GM12865 (cell line): Measurements from ENCODE around the gene KRTAP5-1.

Source experiments
- DNase-seq: peaks from one replicate; pipeline ENCODE4 v3.0.0; 2010; ENCODE audit warnings: low read depth
- H3K4me3 ChIP-seq: 2 replicates; pipeline ENCODE4 v1.5.1; 2011; ENCODE audit warnings: mild to moderate bottlenecking, low read depth, low read length, control low read depth
- CTCF ChIP-seq: IDR thresholded peaks from 2 replicates; pipeline ENCODE4 v1.5.1; 2011; ENCODE audit warnings: low read length, control low read depth, low read depth, inconsistent platforms; ENCODE audit not compliant: insufficient read depth; ENCODE audit errors: missing control alignments

Gene KRTAP5-1

GRCh38 chr11:1547467-1548098, 37.5 kb downstream of the KRTAP5-1 start:
- no peak for TF ChIP-seq CTCF
- H3K4me3 ChIP-seq: no peak overlapping the region
- no peak for DNase-seq

- H3K4me3 ChIP-seq: no peak overlapping the region
- DNase-seq: no peak
These were observed 38.3 kb downstream of the KRTAP5-1 start for GRCh38 chr11:1546536-1547466.

GRCh38 chr11:1546077-1546535, 39.0 kb downstream of the KRTAP5-1 start:
- TF ChIP-seq CTCF: no peak
- H3K4me3 ChIP-seq: no peak overlapping the region
- DNase-seq: no peak

More at GRCh38 chr11:1546536-1547466, 38.3 kb downstream of the KRTAP5-1 start:
- TF ChIP-seq CTCF: peak; percentile 51

GRCh38 chr11:1545432-1545831, 39.7 kb downstream of the KRTAP5-1 start:
- TF ChIP-seq CTCF: no peak
- DNase-seq: no peak
- H3K4me3 ChIP-seq: no peak overlapping the region

GRCh38 chr11:1544536-1544935, 40.5 kb downstream of the KRTAP5-1 start:
- DNase-seq: no peak
- no peak for TF ChIP-seq CTCF
- H3K4me3 ChIP-seq: no peak overlapping the region

GRCh38 chr11:1543606-1544263, 41.3 kb downstream of the KRTAP5-1 start:
- no peak for TF ChIP-seq CTCF
- no peak for DNase-seq
- no peak overlapping the region for H3K4me3 ChIP-seq
